Ovary (tissue), 9 donors: Measurements from ENCODE around the gene CSK. TPM values are rescaled to one million over a fixed set of nuclear protein-coding genes. Genes with fewer than 3 reads are reported as not detected.
A peak's percentile ranks its signal among the peaks of the same experiment; 100 is the strongest.

Experiments used
- DNase-seq, 5 donors: peaks; one replicate each; pipeline ENCODE4 v3.0.0-alpha.2; 2019 to 2020
- H3K27ac ChIP-seq, 2 donors: fragments of 200-600 bp; one replicate each; pipeline versions ENCODE4 v1.5.1 to v1.8.0; 2019 to 2022
- H3K27me3 ChIP-seq: fragments of 200-600 bp; one replicate; pipeline ENCODE4 v1.8.0; 2022
- H3K36me3 ChIP-seq: fragments of 200-600 bp; sonication (generic); one replicate; pipeline ENCODE4 v1.5.1; 2019
- H3K4me1 ChIP-seq: one replicate; pipeline ENCODE4 v1.8.1; 2013; ENCODE audit warnings: mild to moderate bottlenecking, moderate library complexity; ENCODE audit not compliant: insufficient read depth
- H3K4me3 ChIP-seq: fragments of 200-600 bp; sonication (generic); one replicate; pipeline ENCODE4 v1.5.1; 2017
- H3K9me3 ChIP-seq, 2 donors: fragments of 200-600 bp in 1 of 2; sonication (generic) in 1 of 2; one replicate each; pipeline versions ENCODE4 v1.5.1 to v1.8.1; 2013 to 2019; ENCODE audit warnings: mild to moderate bottlenecking in 1 of 2, moderate library complexity in 1 of 2
- CTCF ChIP-seq, 3 donors: fragments of 450-650 bp in 2 of 3; fragments of 200-600 bp in 1 of 3; IDR thresholded peaks; one replicate each; pipeline versions ENCODE4 v1.5.1 to v1.8.0; 2016 to 2022; ENCODE audit warnings: antibody characterized with exemption in 3 of 3, mild to moderate bottlenecking in 1 of 3
- EP300 ChIP-seq: sonication (generic); formaldehyde crosslinking; IDR thresholded peaks from one replicate; pipeline ENCODE4 v1.6.1; 2017; ENCODE audit warnings: antibody characterized with exemption
- POLR2A ChIP-seq: fragments of 450-650 bp; IDR thresholded peaks from one replicate; pipeline ENCODE4 v1.6.1; 2017; ENCODE audit warnings: antibody characterized with exemption, mild to moderate bottlenecking, moderate library complexity
- WGBS, 3 donors: extraction: QIAGEN DNeasy Blood & Tissue Kit in 1 of 3; methylation state at CpG; one replicate each; pipeline versions ENCODE4 v1.1.5 to v1.1.7; 2013 to 2017; 5-methylcytosine and 5-hydroxymethylcytosine counted together
- intact Hi-C, 4 donors: fragments of 100-400 bp; cut with DNase I; formaldehyde crosslinking; loops; one replicate each; pipeline versions ENCODE4 v1.11.0 to v1.15.1; 2022 to 2023
- polyA plus RNA-seq, 2 donors: library from polyadenylated mRNA; stranded (reverse); fragments of 200-250 nt in 1 of 2; fragments of 350-450 nt in 1 of 2; fragmentation: Illumina TruSeq in 1 of 2; extraction: RNeasy Lipid Tissue Mini Kit (QIAGEN cat#74804) in 1 of 2; gene quantifications; one replicate each; pipeline ENCODE4 v1.2.3, GENCODE V29; 2013 to 2014
- total RNA-seq, 7 donors: library from RNA; depleted of rRNA in 2 of 7; stranded (reverse); fragments of >200 nt in 2 of 7; fragmentation: NEBNext Ultra II Directional in 3 of 7; extraction: Animal tissue kit (Norgen Biotek cat#: 25700) in 3 of 7; gene quantifications; one replicate each; pipeline versions ENCODE4 v1.1.0 to v1.2.4, GENCODE V29; 2016 to 2023
- donor health status: DM: no; HTN: no; CAD: no; lungs with moderate emphysema.
- donor health status: DM: no; HTN: no; CAD: no.
- donor health status: Bipolar disorder and iron deficiency.
- donor health status: DM: yes; HTN: yes; CAD: no.
- donor health status: DM: no; HTN: no; CAD: no.
- donor health status: DM: yes; HTN: yes; CAD: no.

Gene CSK
- total and polyA plus RNA-seq, 9 donors: 9.2 to 49.6 (median 41.1) TPM

GRCh38 chr15:74808840-74809229 lies 27.0 kb downstream of the CSK start:
- no peaks in the 10 kb centered on the region for H3K4me1 ChIP-seq
- 49 to 57% (median 51%) methylated on average over 4 of the region's 4 CpGs for WGBS, 3 donors

GRCh38 chr15:74809242-74809641 lies 27.4 kb downstream of the CSK start:
- no peak for DNase-seq
- intact Hi-C loops: no loop called here
- H3K4me1 ChIP-seq: no peaks in the 10 kb centered on the region

More at GRCh38 chr15:74808840-74809229, 27.0 kb downstream of the CSK start:
- intact Hi-C loops: no loop called here
- Histone ChIP-seq H3K27me3 (no peaks in the 10 kb centered on the region), H3K36me3 (no peaks in the 10 kb centered on the region), H3K27ac (no peak overlapping the region), H3K4me3 (no peak overlapping the region), H3K9me3 (no peaks in the 10 kb centered on the region)
- TF ChIP-seq EP300: no peak
- TF ChIP-seq CTCF (IDR thresholded peaks at IDR 0.05): no peak
- TF ChIP-seq POLR2A: no peak
- no peak for DNase-seq

GRCh38 chr15:74809956-74810355 lies 28.1 kb downstream of the CSK start:
- 86 to 90% (median 89%) methylated on average over 3 of the region's 3 CpGs for WGBS, 3 donors
- Histone ChIP-seq H3K4me1 (no peaks in the 10 kb centered on the region), H3K4me3 (no peak overlapping the region)

More at GRCh38 chr15:74809242-74809641, 27.4 kb downstream of the CSK start:
- H3K4me3 ChIP-seq: no peak overlapping the region
- WGBS, 3 donors: 70 to 79% (median 74%) methylated on average over 5 of the region's 5 CpGs
- no peaks in the 10 kb centered on the region for H3K27me3 ChIP-seq
- H3K9me3 ChIP-seq: no peaks in the 10 kb centered on the region
- no peak overlapping the region for H3K27ac ChIP-seq
- H3K36me3 ChIP-seq: no peaks in the 10 kb centered on the region
- TF ChIP-seq CTCF (IDR thresholded peaks at IDR 0.05): no peak
- TF ChIP-seq EP300: no peak
- no peak for TF ChIP-seq POLR2A

GRCh38 chr15:74812533-74812932 lies 30.7 kb downstream of the CSK start, which contains the start of gene LMAN1L:
LMAN1L (plus strand) TSS chr15:74812835; CDS start chr15:74812855, 20 bp downstream.
- H3K27me3 ChIP-seq: no peaks in the 10 kb centered on the region
- H3K27ac ChIP-seq: no peak within 1 kb of the TSS
- 11 to 38% (median 31%) methylated on average over 12 of the region's 12 CpGs for WGBS, 3 donors
- H3K9me3 ChIP-seq: no peaks in the 10 kb centered on the region
- DNase-seq: peak in 1 of 5 donors; percentile 70
- no peaks in the 10 kb centered on the region for H3K36me3 ChIP-seq
- H3K4me1 ChIP-seq: no peaks in the 10 kb centered on the region
- H3K4me3 ChIP-seq: no peak within 1 kb of the TSS
- TF ChIP-seq POLR2A (no peak), CTCF (IDR thresholded peaks at IDR 0.05) (no peak), EP300 (no peak)
- intact Hi-C loops: loop anchor here in 1 of 4 donors (10.0 kb wide), 1 partner anchor 62 kb away; the partner anchor contains the start of gene SCAMP2

More at GRCh38 chr15:74809956-74810355, 28.1 kb downstream of the CSK start:
- no peaks in the 10 kb centered on the region for H3K27me3 ChIP-seq
- DNase-seq: no peak
- no peaks in the 10 kb centered on the region for H3K9me3 ChIP-seq
- intact Hi-C loops: loop anchor here in 1 of 4 donors (10.0 kb wide), 1 partner anchor 65 kb away; the partner anchor contains the start of gene SCAMP2
- no peak overlapping the region for H3K27ac ChIP-seq
- no peak for TF ChIP-seq POLR2A
- no peak for TF ChIP-seq CTCF (IDR thresholded peaks at IDR 0.05)
- TF ChIP-seq EP300: no peak
- H3K36me3 ChIP-seq: no peaks in the 10 kb centered on the region
